IMR-90 (cell line): ENCODE data around the gene DYNC2H1.

ENCODE experiments used
- CEBPB ChIP-seq: IDR thresholded peaks from 2 replicates; pipeline ENCODE4 v1.6.1; 2012; ENCODE audit warnings: low read depth, low read length, improper control_type of control experiment
- CTCF ChIP-seq: conservative IDR thresholded peaks from 2 replicates; pipeline ENCODE4 v1.5.1; 2012; ENCODE audit warnings: mild to moderate bottlenecking, low read depth, low read length, improper control_type of control experiment
- ELK1 ChIP-seq: fragments of 150-350 bp; IDR thresholded peaks from 2 replicates; pipeline ENCODE4 v1.6.1; 2016; ENCODE audit warnings: low read depth, mild to moderate bottlenecking, low read length, moderate library complexity, borderline replicate concordance
- FOS ChIP-seq: fragments of 150-350 bp; IDR thresholded peaks from 2 replicates; pipeline ENCODE4 v1.6.1; 2016; ENCODE audit warnings: low read depth, low read length
- POLR2A ChIP-seq: IDR thresholded peaks from 2 replicates; pipeline ENCODE4 v1.6.1; 2012; ENCODE audit warnings: mild to moderate bottlenecking, low read depth, low read length
- RAD21 ChIP-seq: IDR thresholded peaks from 2 replicates; pipeline ENCODE4 v1.6.1; 2012; ENCODE audit warnings: low read length, improper control_type of control experiment
- SMC3 ChIP-seq: fragments of 150-350 bp; IDR thresholded peaks from 2 replicates; pipeline ENCODE4 v1.6.1; 2016; ENCODE audit warnings: low read depth, mild to moderate bottlenecking, antibody characterized with exemption, low read length, moderate library complexity
- USF2 ChIP-seq: fragments of 150-350 bp; IDR thresholded peaks from 2 replicates; pipeline ENCODE4 v1.6.1; 2017; ENCODE audit warnings: mild to moderate bottlenecking, antibody characterized with exemption, low read length, low read depth

- TF ChIP-seq POLR2A, result no peak
- TF ChIP-seq CTCF, result no peak
- TF ChIP-seq FOS, result no peak
- no peak for TF ChIP-seq RAD21
- no peak for TF ChIP-seq CEBPB
- TF ChIP-seq SMC3, result no peak
- no peak for TF ChIP-seq ELK1
- no peak for TF ChIP-seq USF2
These were observed 206.0 kb downstream of the DYNC2H1 start for GRCh38 chr11:103315248-103315647.
